ENCODE measurements around the gene RNF125.

The RNF125 gene

DNA sequence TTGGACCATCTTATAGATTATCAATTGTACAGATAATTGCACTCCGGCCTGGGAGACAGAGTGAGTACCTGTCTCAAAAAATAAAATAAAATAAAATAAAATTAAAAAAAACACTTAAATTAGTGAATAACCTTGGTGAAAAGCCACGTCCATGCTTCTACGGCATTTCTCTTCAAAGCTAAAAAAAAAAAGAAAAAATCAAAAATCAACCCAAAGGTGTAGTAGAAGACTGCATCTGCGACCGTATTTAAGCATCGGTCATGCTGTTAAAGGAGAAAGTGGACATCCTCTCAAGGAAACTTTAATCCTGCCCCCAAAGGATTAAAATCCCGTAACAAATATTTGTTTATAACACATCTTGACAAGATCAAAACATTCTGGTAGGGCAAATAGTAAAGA is 72.7 kb downstream of the RNF125 start:
- DNase-seq (ENCODE audit: low read depth in 2 of 2): no peak

DNA sequence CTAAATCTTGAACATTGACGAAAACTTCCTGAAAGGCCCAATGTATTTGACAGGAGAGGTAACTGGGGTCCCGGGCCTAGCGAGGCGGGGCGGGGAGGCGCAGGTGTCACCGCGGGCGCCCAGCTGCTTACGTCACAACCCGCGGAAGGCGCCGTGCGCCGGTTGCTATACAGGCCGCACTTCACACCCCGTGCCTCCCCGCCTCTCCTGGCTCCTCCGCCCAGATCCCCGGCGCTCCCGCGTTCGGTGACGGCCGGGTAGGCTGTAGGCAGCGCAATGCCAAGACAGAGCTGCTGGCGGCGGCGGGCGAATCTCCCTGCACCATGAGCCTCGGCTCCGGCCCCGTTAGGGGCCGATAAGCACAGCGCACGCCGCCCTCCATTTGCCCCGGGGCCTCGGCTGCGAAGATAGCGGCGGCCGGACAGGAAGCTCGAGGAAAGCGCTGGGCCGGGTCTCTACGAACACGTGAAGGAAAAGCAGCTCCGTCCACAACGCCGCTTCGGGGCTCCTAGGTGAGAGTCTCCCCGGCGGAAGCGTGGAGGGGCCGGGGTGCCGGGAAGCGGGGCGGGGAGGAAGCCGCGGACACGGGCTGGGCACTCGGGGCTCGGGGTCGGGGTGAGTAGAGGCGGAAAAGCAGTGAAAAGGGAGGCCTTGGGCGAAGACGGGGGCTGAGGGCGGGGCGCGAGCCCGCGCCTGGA is 73.2 kb downstream of the RNF125 start, which contains the start of gene RNF138:
Gene RNF138 (plus strand): TSS at position 151 of the 698 bp plus-strand sequence. CDS start 903 bp downstream, outside the sequence.
- peak; percentile 62 to 76 for DNase-seq (ENCODE audit: low read depth in 2 of 2)

DNA sequence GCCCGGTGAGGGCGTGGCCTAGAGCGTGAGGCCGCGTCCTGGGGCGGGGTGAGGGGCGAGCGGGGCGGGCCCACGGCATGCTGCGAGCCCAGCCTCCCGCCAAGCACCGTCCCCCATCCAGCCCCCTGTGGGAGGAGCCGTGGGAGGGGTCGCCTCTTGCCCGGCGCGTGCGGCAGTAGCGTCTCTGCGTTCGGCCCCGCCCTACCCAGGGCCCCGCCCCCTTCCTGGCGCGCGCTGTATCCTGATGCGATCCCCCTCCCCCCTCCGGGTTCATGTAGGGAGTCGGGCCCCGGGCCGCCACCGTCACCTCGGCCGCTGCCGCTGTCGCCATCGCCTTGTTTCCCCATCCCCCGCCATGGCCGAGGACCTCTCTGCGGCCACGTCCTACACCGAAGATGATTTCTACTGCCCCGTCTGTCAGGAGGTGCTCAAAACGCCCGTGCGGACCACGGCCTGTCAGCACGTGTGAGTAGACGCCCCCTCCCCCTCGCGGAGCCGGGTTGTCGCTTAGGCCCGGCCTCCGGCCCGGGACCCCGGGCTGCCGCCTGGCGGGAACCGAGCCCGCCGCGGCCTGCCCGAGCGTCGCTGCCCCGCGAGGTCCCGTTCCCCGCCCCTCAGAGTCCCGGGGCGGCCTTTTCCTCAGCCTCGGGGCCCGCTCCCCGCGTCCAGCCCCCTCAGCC is 73.9 kb downstream of the RNF125 start:
- peak; percentile 99 for DNase-seq (ENCODE audit: low read depth in 2 of 2)

DNA sequence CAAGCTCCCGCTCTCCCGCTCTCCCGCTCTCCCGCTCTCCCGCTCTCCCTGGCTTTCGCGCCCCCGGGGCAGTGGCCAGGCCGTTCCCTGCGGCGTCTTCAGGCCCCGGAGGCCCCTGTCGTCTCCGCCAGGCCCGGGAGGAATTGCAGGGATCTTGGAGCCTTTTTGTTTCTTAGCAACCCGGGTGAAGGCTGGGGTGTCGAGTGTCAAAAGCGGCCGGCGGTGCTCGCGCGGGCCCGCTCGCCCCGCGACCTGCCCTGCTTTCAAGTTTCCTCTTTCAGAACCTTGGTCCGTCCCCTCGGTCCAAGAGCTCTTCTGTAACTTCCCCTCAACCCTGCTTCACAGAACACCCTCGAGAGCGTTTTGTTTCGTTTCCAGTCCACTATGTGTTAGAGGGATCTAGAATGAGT is 74.5 kb downstream of the RNF125 start:
- peak; percentile 2 to 8 for DNase-seq (ENCODE audit: low read depth in 2 of 2)

DNA sequence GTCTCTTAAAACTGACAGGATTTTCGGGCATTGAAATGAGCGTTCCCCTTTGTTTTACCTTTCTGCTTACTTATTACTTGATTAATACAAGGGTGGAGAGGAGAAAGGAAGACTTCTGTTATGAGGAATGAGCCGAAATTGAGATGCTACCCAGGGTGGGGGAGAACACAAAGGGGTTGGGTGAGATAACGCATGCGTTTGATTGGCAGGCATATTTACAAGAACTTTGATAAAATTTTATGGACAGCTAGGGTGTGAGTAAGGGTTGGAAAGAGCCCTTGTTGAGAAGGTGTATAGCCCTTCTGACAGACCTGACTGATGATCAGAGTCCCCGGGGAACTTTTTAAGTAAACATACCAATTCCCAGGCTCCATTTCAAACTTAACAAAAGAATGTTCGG is 74.9 kb downstream of the RNF125 start:
- DNase-seq (ENCODE audit: low read depth in 2 of 2): no peak

DNA sequence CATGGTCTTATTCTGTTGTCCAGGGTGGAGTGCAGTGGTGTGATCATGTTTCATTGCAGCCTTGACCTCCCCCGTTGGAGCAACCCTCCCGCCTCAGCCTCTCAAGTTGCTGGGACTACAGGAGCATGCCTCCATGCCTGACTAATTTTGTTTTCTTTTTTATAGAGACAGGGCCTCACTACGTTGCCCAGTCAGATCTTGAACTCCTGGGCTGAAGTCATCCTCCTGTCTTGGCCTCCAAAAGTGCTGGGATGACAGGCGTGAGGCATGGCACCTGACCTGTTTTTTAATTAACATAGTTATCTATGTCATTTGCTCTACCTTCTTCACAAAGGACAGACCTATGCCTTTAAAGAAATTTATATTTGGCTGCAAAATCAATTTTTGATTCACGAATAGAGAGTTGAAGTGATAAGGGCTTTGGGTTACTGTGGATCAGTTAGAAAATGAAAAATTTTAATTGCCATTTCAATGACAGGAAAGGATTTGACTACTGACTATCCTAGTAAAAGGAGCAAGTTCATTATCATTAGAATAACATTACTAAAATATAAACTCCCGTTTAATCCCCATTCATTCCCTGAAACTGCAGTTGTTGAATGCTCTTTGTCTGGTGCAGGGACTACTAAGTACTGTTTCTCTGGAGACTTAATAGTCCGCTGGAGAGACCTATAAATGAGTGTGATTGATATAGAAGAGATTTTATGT is 76.7 kb downstream of the RNF125 start:
- DNase-seq (ENCODE audit: low read depth in 2 of 2): no peak

DNA sequence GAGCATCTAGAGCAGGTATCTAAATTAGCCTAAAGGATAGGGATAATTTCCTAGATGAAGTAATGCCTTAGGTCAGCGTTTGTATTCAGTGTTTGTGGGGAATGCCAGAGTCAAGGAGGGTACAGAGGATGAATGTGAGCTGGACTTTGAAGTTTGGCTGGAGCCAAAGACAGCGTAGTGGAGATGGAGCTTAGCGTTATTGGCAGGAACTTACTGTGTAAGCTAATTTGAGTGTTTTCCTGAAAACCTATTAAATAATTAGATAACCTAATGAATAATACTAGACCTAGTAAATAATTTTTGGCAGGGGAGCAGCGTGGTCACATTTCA is 77.2 kb downstream of the RNF125 start:
- DNase-seq (ENCODE audit: low read depth in 2 of 2): no peak

DNA sequence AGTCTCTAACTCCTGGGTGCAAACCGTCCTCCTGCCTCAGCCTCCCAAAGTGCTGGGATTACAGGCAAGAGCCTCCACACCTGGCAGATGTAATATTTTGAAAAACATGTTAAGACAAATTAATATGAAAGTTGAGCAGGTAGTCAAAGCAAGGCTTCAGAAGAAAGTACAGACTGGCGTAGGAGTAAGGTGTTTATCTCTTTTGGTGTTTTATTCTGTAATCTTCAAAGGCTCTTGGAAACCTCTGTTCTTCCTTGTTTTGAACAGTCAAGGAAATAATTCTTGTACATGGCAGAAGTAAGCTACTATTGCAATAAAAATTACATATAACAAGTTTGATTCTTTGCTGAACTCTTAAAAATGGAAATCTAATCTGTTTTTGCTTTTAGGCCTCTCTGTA is 78.3 kb downstream of the RNF125 start:
- no peak for DNase-seq (ENCODE audit: low read depth in 2 of 2)

DNA sequence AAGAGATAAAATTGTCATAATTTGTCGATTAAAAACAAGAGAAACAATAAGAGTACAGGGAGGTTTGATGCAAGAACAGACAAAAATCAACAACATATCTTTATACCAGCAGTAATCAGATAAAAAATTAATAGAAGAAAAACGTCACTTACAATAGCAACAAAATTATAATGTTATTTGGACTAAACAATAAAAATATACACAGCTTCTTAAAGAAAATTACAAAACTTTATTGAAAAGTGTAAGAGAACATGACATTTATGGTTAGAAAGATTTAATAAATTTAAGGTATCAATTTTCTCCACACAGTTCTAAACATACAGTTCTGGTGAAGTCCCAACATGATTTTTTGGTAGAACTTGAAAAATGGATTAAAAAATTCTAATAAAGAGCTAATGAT is 85.9 kb downstream of the RNF125 start:
- no peak for DNase-seq (ENCODE audit: low read depth in 2 of 2)

DNA sequence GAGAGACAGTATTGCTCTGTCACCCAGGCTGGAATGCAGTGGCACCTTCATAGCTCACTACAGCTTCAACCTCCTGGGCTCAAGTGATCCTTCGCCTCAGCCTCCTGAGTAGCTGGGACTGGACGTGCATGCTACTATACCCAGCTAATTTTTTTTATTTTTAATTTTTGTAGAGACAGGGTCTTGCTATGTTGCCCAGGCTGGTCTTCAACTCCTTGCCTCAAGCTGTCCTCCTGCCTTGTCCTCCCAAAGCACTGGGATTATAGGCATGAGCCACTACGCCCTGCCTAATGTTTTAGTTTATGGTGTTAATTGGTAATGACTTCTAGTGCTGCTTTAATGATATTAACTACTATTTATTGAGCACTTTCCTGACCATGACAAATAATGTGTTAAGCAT is 91.4 kb downstream of the RNF125 start:
- no peak for DNase-seq (ENCODE audit: low read depth in 2 of 2)

DNA sequence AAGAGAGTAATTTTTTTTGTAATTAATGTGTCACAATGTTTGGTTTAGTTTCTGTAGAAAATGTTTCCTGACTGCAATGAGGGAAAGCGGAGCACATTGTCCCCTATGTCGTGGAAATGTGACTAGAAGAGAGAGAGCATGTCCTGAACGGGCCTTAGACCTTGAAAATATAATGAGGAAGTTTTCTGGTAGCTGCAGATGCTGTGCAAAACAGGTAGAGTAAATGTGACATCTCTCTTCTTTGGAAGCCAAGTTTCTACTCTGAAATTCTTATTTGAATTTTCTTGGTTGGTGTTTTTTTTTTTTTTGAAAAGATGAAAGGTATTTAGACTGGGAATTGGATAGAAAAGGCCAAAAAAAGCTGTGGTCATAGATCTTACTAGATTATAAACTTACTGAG is 93.1 kb downstream of the RNF125 start:
- DNase-seq (ENCODE audit: low read depth in 2 of 2): no peak

DNA sequence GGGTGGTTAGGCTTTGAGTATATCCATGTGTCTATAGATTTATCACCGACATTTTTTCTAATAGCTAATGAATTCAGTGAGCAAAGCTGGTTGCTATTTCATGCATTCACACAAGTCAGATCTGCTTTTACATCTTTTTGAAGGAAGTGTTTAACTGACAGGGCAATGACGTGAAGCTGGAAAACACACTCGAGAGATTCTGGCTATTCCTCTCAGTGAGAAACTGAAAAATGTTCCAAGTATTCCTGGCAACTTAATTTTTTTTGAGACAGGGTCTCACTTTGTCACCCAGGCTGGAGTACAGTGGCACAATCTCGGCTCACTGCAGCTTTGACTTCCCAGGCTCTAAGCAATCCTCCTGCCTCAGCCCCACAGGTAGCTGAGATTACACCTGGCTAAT is 94.2 kb downstream of the RNF125 start:
- DNase-seq (ENCODE audit: low read depth in 2 of 2): no peak

DNA sequence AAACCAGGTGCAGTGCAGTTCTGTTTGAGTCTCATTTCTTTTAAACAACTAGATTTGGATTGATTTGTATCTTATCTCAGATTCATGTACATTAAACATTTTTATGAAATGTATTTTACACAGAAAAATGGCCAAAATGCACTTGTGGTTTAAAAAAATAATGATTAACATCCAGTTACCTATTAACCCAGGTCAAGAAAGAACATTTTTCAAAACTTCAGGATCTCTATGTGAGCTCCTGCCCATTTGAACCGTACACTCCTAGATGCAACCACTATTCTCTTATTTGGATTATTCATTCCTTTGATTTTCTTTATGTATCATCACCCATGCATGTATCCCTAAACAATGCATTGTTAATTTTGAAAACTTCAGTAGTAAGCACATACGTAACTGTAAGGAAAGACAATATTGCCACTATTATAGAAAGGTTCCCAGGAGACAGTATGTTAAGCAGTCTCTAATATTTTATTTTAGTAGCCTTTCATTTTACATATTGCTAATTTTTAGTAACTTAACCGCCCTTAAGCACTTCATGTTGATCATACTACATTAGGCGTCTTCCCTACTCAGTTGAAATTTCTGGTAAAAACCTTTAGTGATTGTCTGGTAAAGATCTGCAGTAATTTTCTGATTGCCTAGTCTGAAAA is 95.8 kb downstream of the RNF125 start:
- no peak for DNase-seq (ENCODE audit: low read depth in 2 of 2)

DNA sequence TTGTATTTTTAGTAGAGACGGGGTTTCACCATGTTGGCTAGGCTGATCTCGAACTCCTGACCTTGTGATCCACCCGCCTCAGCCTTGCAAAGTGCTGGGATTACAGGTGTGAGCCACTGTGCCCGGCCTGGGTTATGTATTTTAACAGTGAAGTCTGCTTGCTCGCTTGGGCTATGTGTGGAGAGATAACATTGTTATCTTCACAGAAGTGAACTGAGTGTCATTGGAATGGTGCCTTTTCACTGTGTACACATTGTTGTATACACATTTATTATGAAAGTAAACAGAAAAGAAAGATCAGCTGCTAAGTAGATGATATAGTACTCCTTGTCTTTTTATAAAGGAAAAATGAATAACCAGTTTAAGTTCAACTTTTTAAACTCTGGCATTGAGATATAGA is 103.4 kb downstream of the RNF125 start:
- no peak for DNase-seq (ENCODE audit: low read depth in 2 of 2)
